Measurements from ENCODE around the gene PPIP5K2. TPM values are rescaled to one million over a fixed set of nuclear protein-coding genes. Genes with fewer than 3 reads are reported as not detected.

PPIP5K2 gene
- polyA plus RNA-seq, 3 donors: 23.1 to 66.0 (median 41.1) TPM

DNA sequence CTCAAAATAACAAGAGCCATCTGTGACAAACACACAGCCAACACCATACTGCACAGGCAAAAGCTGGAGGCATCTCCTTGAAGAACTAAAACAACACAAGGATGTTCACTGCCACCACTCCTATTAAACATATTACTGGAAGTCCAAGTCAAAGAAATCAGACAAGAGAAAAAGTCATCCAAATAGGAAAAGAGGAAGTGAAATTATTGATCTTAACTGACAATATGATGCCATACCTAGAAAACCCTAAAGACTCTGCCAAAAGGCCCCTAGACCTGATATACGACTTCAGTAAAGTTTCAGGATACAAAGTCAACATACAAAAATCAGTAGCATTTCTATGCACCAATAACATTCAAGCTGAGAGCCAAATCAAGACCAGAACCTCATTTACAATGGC is 108.5 kb downstream of the PPIP5K2 start:
- Mint-ChIP-seq H3K9me3 (peaks cover 0 to 3% (median 0%) of the 10 kb centered on the region in 7 donors), H3K4me3 (no peak overlapping the region), H3K4me1 (peaks cover 17% of the 10 kb centered on the region), H3K27me3 (ENCODE audit: low read depth in 3 of 3) (no peaks in the 10 kb centered on the region), H3K36me3 (no peaks in the 10 kb centered on the region), H3K27ac (no peak overlapping the region)
- Histone ChIP-seq H3K4me3 (replicated peaks in 1 of 3; ENCODE audit: low read depth in 2 of 3, low read length in 3 of 3) (no peak overlapping the region), H3K4me1 (ENCODE audit: control insufficient read depth in 1 of 2, insufficient read depth in 2 of 2, low read length in 2 of 2) (peaks cover 3 to 4% of the 10 kb centered on the region in 2 donors), H2AFZ (ENCODE audit: insufficient read depth, low read depth, low read length, poor library complexity, severe bottlenecking) (no peak overlapping the region), H3K27me3 (ENCODE audit: control insufficient read depth in 2 of 2, insufficient read depth in 2 of 2, low read length in 2 of 2) (no peaks in the 10 kb centered on the region), H3K27ac (ENCODE audit: low read depth in 1 of 2, low read length in 2 of 2) (no peak overlapping the region), H3K36me3 (replicated peaks in 1 of 2; ENCODE audit: control insufficient read depth in 1 of 2, insufficient read depth in 2 of 2, low read length in 2 of 2) (no peaks in the 10 kb centered on the region), H3K4me2 (replicated peaks; ENCODE audit: extremely low read depth, low read length, poor library complexity, severe bottlenecking) (no peak overlapping the region), H3K9ac (ENCODE audit: insufficient read depth, low read length, poor library complexity, severe bottlenecking) (no peak overlapping the region), H3K9me3 (replicated peaks in 1 of 2; ENCODE audit: control insufficient read depth in 1 of 2, insufficient read depth in 1 of 2, low read length in 2 of 2) (no peaks in the 10 kb centered on the region), H3K79me2 (ENCODE audit: insufficient read depth, low read length) (no peaks in the 10 kb centered on the region), H4K20me1 (ENCODE audit: insufficient read depth, low read length) (no peaks in the 10 kb centered on the region)
- no peak for DNase-seq
- WGBS (ENCODE audit: insufficient coverage): no CpG with 5 or more reads among the region's 1 CpG
- TF ChIP-seq, protein P1, sequence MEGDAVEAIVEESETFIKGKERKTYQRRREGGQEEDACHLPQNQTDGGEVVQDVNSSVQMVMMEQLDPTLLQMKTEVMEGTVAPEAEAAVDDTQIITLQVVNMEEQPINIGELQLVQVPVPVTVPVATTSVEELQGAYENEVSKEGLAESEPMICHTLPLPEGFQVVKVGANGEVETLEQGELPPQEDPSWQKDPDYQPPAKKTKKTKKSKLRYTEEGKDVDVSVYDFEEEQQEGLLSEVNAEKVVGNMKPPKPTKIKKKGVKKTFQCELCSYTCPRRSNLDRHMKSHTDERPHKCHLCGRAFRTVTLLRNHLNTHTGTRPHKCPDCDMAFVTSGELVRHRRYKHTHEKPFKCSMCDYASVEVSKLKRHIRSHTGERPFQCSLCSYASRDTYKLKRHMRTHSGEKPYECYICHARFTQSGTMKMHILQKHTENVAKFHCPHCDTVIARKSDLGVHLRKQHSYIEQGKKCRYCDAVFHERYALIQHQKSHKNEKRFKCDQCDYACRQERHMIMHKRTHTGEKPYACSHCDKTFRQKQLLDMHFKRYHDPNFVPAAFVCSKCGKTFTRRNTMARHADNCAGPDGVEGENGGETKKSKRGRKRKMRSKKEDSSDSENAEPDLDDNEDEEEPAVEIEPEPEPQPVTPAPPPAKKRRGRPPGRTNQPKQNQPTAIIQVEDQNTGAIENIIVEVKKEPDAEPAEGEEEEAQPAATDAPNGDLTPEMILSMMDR (IDR thresholded peaks at IDR 0.05): no peak
- intact Hi-C loops (cut with micrococcal nuclease): no loop called here

- Histone ChIP-seq H3K9me3 (replicated peaks in 1 of 2; ENCODE audit: control insufficient read depth in 1 of 2, insufficient read depth in 1 of 2, low read length in 2 of 2) (no peaks in the 10 kb centered on the region), H3K9ac (ENCODE audit: insufficient read depth, low read length, poor library complexity, severe bottlenecking) (no peak overlapping the region), H3K27me3 (ENCODE audit: control insufficient read depth in 2 of 2, insufficient read depth in 2 of 2, low read length in 2 of 2) (no peaks in the 10 kb centered on the region), H4K20me1 (ENCODE audit: insufficient read depth, low read length) (no peaks in the 10 kb centered on the region), H3K4me3 (replicated peaks in 1 of 3; ENCODE audit: low read depth in 2 of 3, low read length in 3 of 3) (no peak overlapping the region), H3K36me3 (replicated peaks in 1 of 2; ENCODE audit: control insufficient read depth in 1 of 2, insufficient read depth in 2 of 2, low read length in 2 of 2) (no peaks in the 10 kb centered on the region), H3K4me1 (ENCODE audit: control insufficient read depth in 1 of 2, insufficient read depth in 2 of 2, low read length in 2 of 2) (no peaks in the 10 kb centered on the region), H2AFZ (ENCODE audit: insufficient read depth, low read depth, low read length, poor library complexity, severe bottlenecking) (no peak overlapping the region), H3K4me2 (replicated peaks; ENCODE audit: extremely low read depth, low read length, poor library complexity, severe bottlenecking) (no peak overlapping the region), H3K27ac (ENCODE audit: low read depth in 1 of 2, low read length in 2 of 2) (no peak overlapping the region), H3K79me2 (ENCODE audit: insufficient read depth, low read length) (no peaks in the 10 kb centered on the region)
- Mint-ChIP-seq H3K4me1 (peaks cover 12% of the 10 kb centered on the region), H3K36me3 (no peaks in the 10 kb centered on the region), H3K27ac (no peak overlapping the region), H3K27me3 (ENCODE audit: low read depth in 3 of 3) (no peaks in the 10 kb centered on the region), H3K4me3 (no peak overlapping the region), H3K9me3 (peaks cover 0 to 3% (median 0%) of the 10 kb centered on the region in 7 donors)
- TF ChIP-seq, protein P1 (IDR thresholded peaks at IDR 0.05): peak; percentile 80
- intact Hi-C loops (cut with micrococcal nuclease): loop anchor here (5.0 to 10.0 kb wide), 2 partner anchors 242 to 245 kb away; no protein-coding TSS in a partner anchor
- WGBS (ENCODE audit: insufficient coverage): no CpG with 5 or more reads among the region's 7 CpGs
- peak; percentile 7 to 24 (median 22) for DNase-seq
These were observed 112.4 kb downstream of the PPIP5K2 start for GRCh38 chr5:103232393-103232999.
